ENCODE measurements around the gene TAX1BP3.
A peak's percentile ranks its signal among the peaks of the same experiment; 100 is the strongest.

The TAX1BP3 gene

DNA sequence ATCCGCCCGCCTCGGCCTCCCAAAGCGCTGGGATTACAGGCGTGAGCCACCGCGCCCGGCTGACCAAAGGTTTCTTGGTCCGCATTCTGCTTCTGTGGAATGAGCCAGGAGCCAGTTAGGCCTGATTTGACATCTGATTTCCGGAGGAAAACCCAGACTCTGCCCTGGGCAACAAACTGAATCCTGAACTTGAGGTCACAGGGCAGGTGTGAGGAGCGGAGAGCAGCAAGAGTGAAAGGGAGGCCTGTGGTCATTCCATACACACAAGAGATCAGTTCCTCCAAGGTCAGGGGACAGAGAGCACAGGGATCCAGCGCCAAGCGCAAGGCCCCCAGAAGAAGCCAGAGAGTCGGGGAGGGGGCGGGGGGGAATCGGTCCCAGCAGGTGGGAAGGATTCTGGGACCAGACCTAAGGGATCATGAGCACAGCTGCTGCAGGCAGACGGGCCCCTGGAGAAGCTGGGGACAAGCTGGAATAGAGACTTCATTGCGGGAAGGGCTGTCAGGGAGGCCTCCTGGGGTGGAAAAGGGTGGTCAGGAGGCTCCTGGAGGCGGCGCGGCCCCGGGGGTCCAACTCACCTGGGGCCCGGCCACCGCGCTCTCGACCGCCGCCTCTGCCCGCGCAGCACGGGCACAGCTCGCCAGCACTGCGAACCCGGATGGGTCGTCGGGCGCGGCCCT, 32.8 kb downstream of the TAX1BP3 start:
- DNase-seq, result no peak
- no peak overlapping the region for H3K27ac ChIP-seq
- in situ Hi-C loops (cut with HindIII; ENCODE audit: low pct_ligation_motif_present, low sequenced_read_pairs), result no loop called here

GRCh38 chr17:3632287-3632686, 36.1 kb downstream of the TAX1BP3 start:
- TF ChIP-seq CTCF (IDR thresholded peaks at IDR 0.05; ENCODE audit: low read depth, low read length, missing control alignments), result no peak
- Histone ChIP-seq H3K4me3 (ENCODE audit: low read depth, low read length) (no peak overlapping the region), H3K27me3 (replicated peaks) (no peaks in the 10 kb centered on the region), H3K36me3 (replicated peaks) (peaks cover 17% of the 10 kb centered on the region), H3K27ac (no peak overlapping the region)
- DNase-seq, result no peak
- in situ Hi-C loops (cut with HindIII; ENCODE audit: low pct_ligation_motif_present, low sequenced_read_pairs), result no loop called here

More for the DNA sequence above, 32.8 kb downstream of the TAX1BP3 start:
- Histone ChIP-seq H3K4me3 (ENCODE audit: low read depth, low read length) (peak overlapping the region; percentile 86), H3K36me3 (replicated peaks) (no peaks in the 10 kb centered on the region), H3K27me3 (replicated peaks) (no peaks in the 10 kb centered on the region)
- TF ChIP-seq CTCF (IDR thresholded peaks at IDR 0.05; ENCODE audit: low read depth, low read length, missing control alignments), result no peak

GRCh38 chr17:3630781-3631180, 37.6 kb downstream of the TAX1BP3 start:
- no peak for TF ChIP-seq CTCF (IDR thresholded peaks at IDR 0.05; ENCODE audit: low read depth, low read length, missing control alignments)
- Histone ChIP-seq H3K27ac (no peak overlapping the region), H3K4me3 (ENCODE audit: low read depth, low read length) (no peak overlapping the region), H3K27me3 (replicated peaks) (no peaks in the 10 kb centered on the region), H3K36me3 (replicated peaks) (peaks cover 20% of the 10 kb centered on the region)
- DNase-seq, result no peak
- in situ Hi-C loops (cut with HindIII; ENCODE audit: low pct_ligation_motif_present, low sequenced_read_pairs), result no loop called here

GRCh38 chr17:3627769-3628167, 40.6 kb downstream of the TAX1BP3 start:
- no peak overlapping the region for H3K27ac ChIP-seq
- H3K36me3 ChIP-seq (replicated peaks), result peaks cover 32% of the 10 kb centered on the region

DNA sequence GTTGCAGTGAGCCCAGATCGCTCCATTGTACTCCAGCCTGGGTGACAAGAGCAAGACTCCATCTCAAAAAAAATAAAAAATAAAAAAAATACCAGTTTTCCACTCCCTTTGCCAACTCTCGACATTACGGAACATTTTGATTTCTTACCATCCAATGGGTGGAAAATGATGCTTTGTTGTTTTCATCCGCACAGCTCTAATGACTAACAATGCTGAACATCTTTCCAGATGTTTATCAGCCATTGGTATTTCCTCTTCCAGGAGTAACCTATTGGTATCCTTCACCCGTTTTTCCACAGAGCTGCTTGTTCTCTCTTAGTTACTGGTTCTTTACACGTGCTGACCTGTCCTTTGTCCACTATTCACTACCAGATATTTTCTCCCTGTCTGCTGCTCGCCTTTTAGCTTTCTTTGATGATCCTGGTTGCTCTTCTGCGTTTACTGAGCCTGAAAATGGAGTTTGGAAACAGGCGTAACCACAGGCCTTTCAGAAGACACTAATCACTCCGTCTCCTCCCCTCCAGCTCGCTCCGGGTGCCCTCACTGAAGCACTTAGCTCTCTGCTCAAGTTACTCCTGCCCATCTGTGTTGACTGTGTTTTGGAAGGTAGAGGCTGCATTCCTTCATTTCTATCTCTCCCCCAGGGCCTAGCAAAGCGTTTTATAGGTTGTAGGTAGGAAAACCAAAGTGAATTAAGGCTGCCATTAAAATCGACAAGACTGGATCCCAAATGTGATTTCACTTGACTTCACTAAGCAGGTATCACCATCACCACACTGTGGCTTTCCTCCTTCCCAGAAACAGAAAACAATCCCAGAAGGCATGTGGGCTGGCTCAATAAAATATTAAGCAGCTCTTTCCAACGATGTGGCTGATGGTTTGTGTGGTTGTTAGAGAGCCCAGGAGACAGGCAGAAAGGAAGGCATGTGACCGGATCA, 41.3 kb downstream of the TAX1BP3 start:
- no peak for TF ChIP-seq CTCF (IDR thresholded peaks at IDR 0.05; ENCODE audit: low read depth, low read length, missing control alignments)
- Histone ChIP-seq H3K27ac (no peak overlapping the region), H3K4me3 (ENCODE audit: low read depth, low read length) (no peak overlapping the region), H3K27me3 (replicated peaks) (no peaks in the 10 kb centered on the region), H3K36me3 (replicated peaks) (peaks cover 35% of the 10 kb centered on the region)
- DNase-seq, result no peak
- in situ Hi-C loops (cut with HindIII; ENCODE audit: low pct_ligation_motif_present, low sequenced_read_pairs), result no loop called here

More at GRCh38 chr17:3627769-3628167, 40.6 kb downstream of the TAX1BP3 start:
- DNase-seq, result no peak
- in situ Hi-C loops (cut with HindIII; ENCODE audit: low pct_ligation_motif_present, low sequenced_read_pairs), result no loop called here
- H3K4me3 ChIP-seq (ENCODE audit: low read depth, low read length), result no peak overlapping the region
- no peak for TF ChIP-seq CTCF (IDR thresholded peaks at IDR 0.05; ENCODE audit: low read depth, low read length, missing control alignments)
- H3K27me3 ChIP-seq (replicated peaks), result no peaks in the 10 kb centered on the region
